ENCODE results near the gene ARHGAP23. TPM values are rescaled to one million over a fixed set of nuclear protein-coding genes. Genes with fewer than 3 reads are reported as not detected.
"Not testable (repeated sequence)": the region's sequence is repeated elsewhere in the genome, so short reads cannot be mapped to it uniquely, and the experiment has no call there.

The ARHGAP23 gene
- total RNA-seq, 1 donor from 2014 or later = 67.5 TPM

DNA sequence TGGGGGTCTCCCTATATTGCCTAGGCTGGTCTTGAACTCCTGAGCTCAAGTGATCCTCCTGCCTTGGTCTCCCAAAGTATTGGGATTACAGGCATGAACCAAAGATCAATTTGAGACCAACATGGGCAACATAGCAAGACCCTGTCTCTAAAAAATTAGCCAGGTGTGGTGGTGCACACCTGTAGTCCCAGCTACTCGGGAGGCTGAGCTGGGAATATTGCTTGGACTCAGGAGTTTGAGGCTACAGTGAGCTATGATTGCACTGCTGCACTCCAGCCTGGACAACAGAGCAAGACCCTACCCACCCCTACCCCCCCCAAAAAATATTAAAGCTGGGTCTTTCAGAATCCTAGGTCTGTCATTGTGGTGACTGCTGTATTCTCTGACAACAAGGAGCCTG is 9.0 kb downstream of the ARHGAP23 start:
- DNase-seq (ENCODE audit: missing footprints); ATAC-seq; intact Hi-C loops (cut with DNase I): not testable (repeated sequence)

DNA sequence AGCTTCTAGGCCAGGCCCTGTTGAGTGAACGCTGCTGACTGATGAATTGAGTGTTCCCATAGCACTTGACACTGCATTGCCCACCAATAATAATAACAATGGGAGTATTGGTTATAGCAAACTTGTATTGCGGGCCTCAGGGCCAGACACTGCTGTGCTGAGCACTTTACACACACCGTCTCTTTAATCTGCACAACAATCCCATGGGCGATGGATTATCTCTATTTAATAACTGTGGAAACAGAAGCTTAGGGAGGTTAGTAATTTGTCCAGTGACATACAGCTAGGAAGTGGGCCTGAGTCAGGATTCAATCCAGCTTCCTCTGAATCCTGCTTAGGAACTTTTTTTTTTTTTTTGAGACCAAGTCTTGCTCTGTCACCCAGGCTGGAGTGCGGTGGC is 11.2 kb downstream of the ARHGAP23 start:
- ATAC-seq (no peak), DNase-seq (ENCODE audit: missing footprints) (no peak)
- intact Hi-C loops (cut with DNase I) = no loop called here

DNA sequence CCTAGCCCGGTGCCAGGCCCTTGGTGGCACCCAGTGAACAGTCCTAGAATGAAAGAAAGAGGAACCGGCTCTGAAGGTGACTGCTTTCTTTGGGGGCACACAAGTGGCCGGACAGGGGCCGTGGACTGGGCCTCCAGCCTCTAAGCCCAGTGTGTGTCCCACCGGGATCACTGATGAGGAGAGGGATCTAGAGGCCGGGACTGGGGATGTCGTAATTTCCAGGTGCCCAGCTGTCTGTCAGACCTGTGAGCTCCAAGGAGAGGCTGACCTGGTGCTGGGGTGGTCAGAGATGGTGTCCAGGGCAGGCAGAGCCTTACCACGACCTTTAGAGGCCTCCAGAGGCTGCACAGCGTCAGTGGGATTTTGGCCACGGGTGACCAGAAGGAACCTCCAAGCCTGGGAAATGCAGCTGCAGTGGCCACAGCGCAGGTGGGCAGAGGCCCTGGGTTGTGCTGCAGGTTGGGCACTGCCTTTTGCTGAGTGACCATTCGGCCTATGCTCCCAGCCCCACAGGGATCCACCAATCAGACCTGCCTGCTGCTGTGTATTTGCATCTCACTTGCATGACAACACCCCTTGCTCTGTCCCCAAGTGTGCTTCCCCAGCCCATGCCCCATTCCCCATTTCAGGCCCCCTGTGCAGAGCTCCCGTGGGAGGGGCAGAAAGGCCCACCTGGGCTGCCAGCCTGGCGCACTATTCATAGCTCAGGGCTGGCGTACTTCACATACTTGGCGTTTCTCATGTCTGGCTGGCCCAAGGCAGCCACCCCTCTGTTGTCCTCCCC is 12.5 kb downstream of the ARHGAP23 start:
- DNase-seq (ENCODE audit: missing footprints) = no peak
- intact Hi-C loops (cut with DNase I) = loop anchor here (5.0 kb wide), 1 partner anchor 46 kb away; no protein-coding TSS in a partner anchor
- ATAC-seq = peak; percentile 86

DNA sequence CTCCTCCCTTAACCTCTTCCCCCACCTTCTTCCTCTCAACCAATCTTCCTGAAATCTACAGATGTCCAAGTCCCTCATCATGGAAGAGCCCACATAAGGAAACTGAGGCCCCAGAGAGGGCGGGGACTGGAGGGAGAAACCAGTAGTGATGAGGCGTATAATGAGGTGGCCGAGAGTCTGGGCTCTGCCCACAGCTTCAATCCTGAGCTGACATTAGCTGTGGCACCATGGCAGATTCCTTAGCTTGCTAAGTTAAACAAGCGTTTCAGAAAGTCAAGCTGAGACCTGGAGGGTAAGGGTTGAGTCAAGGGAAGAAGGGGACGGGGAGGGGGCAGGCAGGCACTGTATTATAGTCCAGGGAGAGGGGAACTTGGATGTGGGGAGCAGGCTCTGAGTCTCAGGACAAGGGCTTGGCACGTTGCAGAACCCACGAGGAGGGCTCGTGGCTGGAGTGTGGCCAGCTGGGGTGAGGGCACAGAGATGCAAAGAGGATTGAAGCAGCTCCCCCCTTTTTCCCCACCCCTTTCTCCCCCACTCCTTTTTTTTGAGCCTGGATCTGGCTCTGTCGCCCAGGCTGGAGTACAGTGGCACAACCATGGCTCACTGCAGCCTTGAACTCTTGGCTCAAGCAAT is 13.3 kb downstream of the ARHGAP23 start:
- ATAC-seq = peak; percentile 26
- no peak for DNase-seq (ENCODE audit: missing footprints)
- intact Hi-C loops (cut with DNase I) = loop anchor here (2.0 to 5.0 kb wide), 2 partner anchors 13 to 46 kb away; partner anchors contain the start of gene ARHGAP23

DNA sequence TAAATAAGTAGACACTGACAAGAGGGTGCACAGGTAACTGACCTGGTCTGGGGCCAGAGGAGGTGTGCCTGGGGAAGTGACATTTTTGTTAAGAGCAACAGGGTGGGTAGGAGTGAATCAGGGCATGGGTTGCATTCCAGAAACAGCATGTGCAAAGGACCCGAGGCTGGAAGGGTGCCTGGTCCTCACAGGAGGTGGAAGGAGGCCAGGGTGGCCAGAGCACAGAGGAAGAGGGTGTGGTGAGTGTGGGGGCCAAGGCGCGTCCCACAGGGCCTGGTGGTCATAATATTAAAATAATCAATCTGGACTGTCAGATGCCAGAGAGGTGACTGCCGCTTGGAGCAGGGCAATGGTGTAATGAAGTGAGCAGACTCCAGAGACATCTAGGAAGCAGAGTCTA is 14.3 kb downstream of the ARHGAP23 start:
- no peak for DNase-seq (ENCODE audit: missing footprints)
- no peak for ATAC-seq
- intact Hi-C loops (cut with DNase I) = loop anchor here (2.0 to 5.0 kb wide), 2 partner anchors 14 to 45 kb away; partner anchors contain the start of gene ARHGAP23

DNA sequence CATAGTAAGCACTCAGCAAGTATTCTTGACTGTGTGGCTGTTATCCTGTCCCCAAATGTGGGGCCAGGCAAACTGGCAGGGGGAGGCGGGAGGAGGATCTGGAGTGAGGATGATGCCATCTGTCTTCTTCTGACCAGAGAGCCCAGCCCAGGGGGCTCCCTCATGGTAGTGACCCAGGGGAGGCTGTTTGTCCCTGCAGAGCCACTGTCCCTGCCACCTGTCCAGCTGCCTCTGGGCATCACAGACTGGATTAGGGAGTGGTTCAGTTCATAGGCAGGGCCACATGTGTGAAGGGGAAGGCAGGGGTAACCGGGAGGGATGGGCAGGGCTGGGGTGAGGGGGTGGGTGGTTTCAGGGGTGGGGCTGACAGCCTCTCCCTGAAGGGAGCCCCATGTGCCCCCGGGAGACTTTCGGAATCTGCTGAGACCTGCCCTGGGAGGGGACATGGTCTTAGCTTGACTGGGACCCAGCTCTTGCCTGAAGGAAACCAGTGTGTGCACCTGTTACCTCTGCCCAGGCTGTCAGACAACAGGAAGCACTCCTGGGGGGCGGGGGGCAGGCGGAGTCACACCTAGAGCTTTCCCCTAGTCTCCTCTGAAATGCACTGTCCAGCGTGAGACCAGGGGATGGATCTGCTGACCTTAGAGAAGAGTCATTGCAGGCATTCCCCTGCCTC is 15.2 kb downstream of the ARHGAP23 start:
- intact Hi-C loops (cut with DNase I) = loop anchor here (2.0 to 5.0 kb wide), 2 partner anchors 15 to 44 kb away; partner anchors contain the start of gene ARHGAP23
- no peak for ATAC-seq
- DNase-seq (ENCODE audit: missing footprints) = no peak

DNA sequence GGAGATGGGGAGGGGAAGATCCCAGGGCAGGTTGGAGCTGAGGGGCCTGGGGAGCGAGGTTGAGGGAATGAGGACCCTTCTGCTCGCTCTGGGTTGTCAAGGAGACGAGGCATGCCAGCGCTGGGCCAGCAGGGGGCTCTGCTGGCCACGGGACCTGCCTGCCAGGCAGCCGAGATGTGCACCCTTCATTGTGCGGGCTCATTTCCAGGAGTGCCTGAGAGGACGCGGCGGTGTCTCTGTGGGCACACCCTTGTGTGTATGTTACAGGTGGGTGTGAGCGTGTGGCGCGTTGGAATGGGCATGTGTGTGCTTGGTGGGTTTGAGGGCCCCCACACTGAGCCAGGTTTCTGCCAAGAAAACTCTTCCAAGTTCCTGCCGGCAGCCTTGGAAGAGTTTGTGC is 15.9 kb downstream of the ARHGAP23 start:
- peak; percentile 56 for ATAC-seq
- no peak for DNase-seq (ENCODE audit: missing footprints)
- intact Hi-C loops (cut with DNase I) = loop anchor here (5.0 kb wide), 1 partner anchor 43 kb away; no protein-coding TSS in a partner anchor

DNA sequence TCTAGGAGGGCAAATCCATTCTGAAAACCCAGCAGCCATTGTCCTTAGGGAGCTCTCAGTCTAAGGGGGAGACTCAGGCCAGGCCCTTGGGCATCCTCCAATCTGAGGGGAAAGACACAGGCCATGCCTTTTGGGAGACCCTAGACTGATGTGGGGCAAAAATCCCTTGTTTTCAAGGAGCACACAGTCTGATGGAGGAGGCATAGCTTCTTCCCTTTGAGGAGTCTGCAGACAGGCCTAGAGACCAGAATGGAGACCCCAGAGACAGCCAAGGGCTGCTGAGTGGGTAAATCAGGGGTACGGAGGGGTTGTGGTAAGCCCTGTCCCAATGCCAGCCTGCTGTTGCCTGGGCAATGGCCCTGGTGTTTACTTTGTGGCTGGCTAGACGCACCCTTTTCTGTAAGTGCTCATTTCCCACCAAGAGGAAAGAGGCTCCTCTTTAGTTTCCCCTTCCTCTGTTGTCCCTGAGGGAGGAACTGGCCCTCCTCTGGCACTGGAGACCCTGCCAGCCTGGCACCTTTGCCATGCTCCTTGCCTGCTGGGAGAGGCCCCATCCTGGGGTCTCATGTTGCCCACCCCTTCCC is 19.3 kb downstream of the ARHGAP23 start:
- DNase-seq (ENCODE audit: missing footprints) (no peak), ATAC-seq (no peak)
- intact Hi-C loops (cut with DNase I) = no loop called here

DNA sequence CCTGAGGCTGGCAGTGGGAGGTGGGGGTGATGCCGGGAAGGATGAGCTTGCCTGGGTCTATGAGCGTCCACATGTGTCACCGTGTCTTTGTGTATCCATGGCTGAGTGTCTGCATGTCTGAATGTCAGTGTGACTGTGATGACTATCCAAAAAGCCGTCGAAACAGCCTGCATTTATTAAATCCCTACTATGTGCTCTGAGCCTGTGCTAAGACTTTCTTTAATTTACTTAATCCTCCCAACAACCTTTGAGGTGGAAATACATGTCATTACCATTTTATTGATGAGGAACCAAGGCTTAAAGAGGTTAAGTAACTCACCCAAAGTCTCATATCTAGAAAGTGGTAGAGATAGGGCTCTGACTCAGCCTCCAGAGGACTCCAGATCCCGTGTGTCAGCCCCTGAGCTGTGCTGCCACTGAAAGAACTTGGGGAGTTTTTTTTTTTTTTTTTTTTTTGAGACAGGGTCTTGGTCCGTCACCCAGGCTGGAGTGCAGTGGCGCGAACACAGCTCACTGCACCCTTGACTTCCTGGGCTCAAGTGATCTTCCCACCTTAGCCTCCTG is 20.0 kb downstream of the ARHGAP23 start:
- DNase-seq (ENCODE audit: missing footprints) = no peak
- intact Hi-C loops (cut with DNase I) = no loop called here

DNA sequence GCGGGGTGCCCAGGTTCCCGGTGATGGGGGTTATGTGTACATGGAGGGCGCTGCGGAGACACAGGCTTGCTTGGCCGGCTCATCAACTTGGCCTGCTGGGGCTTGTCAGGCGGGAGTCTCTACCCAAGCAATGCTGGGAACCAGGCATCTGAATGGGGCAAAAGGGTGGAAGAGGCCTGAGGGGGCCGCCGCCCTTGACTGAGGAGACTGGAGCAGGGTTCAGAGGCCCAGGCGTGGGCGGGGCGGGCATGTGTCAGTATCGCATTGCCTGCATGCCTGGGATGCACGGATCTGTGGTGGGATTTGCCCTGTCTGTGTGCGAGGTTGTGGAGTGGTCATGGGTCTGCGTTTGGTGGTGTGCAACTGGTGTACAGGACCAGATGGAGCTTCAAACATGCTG is 21.1 kb downstream of the ARHGAP23 start:
- ATAC-seq (no peak), DNase-seq (ENCODE audit: missing footprints) (no peak)
- intact Hi-C loops (cut with DNase I) = no loop called here

More for the DNA sequence above, 20.0 kb downstream of the ARHGAP23 start:
- ATAC-seq = no peak

DNA sequence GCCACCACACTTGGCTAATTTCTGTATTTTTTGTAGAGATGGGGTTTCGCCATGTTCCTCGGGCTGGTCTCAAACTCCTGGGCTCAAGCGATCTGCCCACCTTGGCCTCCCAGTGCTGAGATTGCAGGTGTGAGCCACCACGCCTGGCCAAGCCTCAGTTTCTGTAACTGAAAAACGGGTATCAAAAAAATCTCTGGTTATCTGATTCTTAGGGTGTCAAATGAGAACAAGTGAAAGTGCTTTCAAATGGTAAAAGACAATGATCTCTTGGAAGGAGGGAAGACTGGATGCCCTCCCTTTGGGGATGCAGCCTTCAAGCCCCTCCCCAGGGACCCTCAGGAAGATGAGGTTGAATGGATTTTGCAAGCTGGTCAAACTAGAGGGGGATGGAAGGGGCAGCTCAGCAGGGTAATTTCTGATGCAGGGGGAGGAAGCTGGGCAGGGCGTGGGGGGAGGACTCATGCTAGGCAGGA is 22.3 kb downstream of the ARHGAP23 start:
- DNase-seq (ENCODE audit: missing footprints) = no peak
- intact Hi-C loops (cut with DNase I) = loop anchor here (2.0 kb wide), 1 partner anchor 16 kb away; no protein-coding TSS in a partner anchor
- ATAC-seq = no peak

DNA sequence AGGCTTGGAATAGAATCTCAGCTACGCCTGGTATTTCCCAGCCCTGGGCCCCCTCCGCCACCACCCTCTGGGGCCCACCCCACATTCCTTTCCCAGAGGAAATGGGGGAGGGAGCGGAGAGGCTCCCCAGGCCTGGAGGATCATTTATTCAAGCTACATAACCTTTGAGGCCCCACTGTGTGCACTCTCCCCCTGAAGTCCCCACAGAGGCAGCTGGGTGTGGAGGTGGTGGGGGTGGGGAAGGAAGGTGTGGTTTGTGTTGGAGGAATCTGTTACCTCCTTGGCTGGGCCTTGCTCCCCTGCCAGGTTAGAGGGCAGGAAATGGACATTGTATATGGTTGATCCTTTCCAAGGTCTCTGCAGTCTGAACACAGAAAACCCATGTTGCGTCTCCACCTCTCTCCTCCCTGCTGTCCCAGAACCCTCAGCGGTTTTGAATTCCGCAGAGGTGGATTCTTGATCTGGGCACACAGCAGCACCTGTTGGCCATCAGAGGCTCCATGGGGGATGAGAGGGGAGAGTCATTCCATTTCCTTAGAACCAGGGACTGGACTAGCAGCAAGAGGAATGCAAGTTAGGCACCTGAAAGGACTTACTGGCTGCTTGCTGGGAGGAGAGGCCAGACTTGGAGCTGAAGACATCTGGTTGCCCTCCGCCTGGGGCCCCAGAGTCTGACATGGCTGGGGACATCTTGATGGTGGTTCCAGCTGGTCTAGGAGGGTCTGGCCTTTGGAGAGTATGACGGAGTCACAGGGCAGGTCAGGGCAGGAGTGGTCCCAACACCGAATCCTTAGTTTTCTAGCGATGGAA is 23.0 kb downstream of the ARHGAP23 start:
- peak; percentile 30 for ATAC-seq
- intact Hi-C loops (cut with DNase I) = loop anchor here (2.0 kb wide), 1 partner anchor 16 kb away; no protein-coding TSS in a partner anchor
- DNase-seq (ENCODE audit: missing footprints) = no peak

DNA sequence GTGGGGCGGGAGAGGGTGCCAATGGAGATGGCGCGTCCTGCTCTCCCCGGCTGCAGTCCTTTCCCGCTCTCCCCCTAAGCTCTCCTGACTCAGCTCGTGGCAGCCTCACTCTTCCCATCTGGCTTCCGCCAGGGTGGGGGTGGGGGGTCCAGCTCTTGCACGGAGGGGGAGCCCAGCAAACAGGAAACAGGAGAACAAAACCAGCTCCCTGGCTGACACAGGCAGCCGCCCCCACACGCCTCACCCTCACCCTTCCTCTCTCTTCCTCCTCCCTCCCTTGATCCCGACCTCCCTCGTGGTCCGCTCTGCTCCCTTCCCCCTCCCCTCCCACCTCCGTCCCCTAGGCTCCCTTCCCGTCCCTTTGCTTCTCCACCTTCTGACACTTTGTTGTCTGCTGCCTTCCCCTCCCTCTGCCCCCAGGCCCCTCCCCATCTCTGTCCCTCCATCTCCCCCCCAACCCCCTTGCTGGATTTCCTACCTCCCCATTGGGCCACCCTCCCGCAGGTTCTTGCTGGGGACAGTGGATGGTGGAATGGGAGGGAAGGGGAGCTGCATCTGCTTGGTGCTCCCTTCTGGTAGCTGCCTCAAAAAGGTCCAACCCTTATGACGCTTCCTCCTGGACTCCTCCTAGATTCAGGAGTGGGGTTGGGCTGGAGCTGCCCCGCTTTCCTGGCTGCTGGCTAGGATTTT is 23.7 kb downstream of the ARHGAP23 start:
- ATAC-seq (no peak), DNase-seq (ENCODE audit: missing footprints) (no peak)
- intact Hi-C loops (cut with DNase I) = loop anchor here (2.0 kb wide), 1 partner anchor 15 kb away; no protein-coding TSS in a partner anchor

DNA sequence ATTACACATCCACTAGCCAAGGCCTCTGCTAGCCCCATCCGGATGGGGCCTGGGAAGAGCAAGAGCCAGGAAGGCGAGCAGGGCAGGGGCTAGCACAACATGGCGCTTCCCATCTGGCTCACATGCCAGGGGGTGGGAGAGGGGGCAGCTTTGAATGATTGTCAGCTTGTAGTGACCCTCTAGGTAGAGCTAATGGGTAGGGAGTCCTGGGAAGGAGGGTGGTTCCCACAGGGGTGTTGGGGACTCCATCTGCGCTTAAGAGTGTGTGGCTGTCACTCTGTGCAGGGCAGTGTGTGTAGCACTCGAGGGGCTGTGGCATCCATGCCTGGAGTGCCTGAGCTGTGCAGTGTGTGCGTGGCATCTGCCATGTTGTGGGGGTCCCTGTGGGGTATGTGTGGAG is 24.5 kb downstream of the ARHGAP23 start:
- DNase-seq (ENCODE audit: missing footprints) = no peak

DNA sequence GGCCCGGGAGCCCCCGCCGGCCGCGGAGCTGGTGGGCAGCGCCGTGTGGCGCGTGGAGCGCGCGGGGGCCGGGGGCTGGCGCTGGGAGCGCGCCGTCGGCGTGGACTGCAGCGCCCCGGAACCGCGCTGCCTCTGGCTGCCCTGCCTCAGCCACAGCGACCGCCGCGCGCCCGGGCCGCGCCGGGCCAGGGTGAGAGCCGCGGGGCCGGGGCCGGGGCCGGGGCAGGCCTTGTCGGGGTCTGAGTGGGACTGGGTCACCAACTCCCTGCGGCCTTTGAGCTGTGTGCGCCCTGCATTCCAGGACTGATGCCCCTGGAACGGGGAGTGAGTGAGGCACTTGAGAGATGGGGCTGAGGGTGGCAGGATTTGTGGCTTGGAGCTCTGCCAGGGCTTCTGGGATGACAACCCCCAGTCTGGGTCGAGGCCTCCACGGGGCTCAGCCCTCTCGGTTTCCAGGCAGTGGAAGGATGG is 25.7 kb downstream of the ARHGAP23 start:
- ATAC-seq = no peak
- intact Hi-C loops (cut with DNase I) = no loop called here

More for the DNA sequence above, 24.5 kb downstream of the ARHGAP23 start:
- no peak for ATAC-seq
- intact Hi-C loops (cut with DNase I) = no loop called here

DNA sequence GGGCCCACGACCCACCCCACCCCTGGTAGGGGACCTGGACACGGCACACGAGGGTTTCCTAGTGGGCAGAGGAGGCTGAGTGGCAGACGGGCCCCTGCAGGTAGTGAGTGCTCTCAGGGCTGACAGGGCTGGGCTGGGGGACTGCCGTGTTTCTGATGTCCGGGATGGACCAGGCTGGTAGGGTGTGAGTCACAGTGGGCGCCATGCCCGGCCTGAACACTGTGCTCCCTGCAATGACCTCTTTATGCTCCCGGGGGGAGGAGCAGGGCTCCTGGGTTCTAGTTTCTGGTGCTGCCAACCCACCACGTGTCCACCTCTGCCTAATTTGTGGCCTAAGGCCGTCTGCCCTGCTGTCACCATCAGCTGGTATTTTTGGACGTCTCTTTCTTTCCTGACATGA is 26.3 kb downstream of the ARHGAP23 start:
- DNase-seq (ENCODE audit: missing footprints) (peak; percentile 92), ATAC-seq (peak; percentile 85)
- intact Hi-C loops (cut with DNase I) = no loop called here

More for the DNA sequence above, 25.7 kb downstream of the ARHGAP23 start:
- no peak for DNase-seq (ENCODE audit: missing footprints)
